HG03103 (cell line): Measurements from ENCODE around the gene CPNE8.
A peak's percentile ranks its signal among the peaks of the same experiment; 100 is the strongest.

Experiments used
- ATAC-seq: cut with Tn5 transposase; IDR thresholded peaks from one replicate; pipeline ENCODE4 v1.9.1; 2021; ENCODE audit warnings: low read depth; ENCODE audit not compliant: unreplicated experiment

Gene CPNE8

DNA sequence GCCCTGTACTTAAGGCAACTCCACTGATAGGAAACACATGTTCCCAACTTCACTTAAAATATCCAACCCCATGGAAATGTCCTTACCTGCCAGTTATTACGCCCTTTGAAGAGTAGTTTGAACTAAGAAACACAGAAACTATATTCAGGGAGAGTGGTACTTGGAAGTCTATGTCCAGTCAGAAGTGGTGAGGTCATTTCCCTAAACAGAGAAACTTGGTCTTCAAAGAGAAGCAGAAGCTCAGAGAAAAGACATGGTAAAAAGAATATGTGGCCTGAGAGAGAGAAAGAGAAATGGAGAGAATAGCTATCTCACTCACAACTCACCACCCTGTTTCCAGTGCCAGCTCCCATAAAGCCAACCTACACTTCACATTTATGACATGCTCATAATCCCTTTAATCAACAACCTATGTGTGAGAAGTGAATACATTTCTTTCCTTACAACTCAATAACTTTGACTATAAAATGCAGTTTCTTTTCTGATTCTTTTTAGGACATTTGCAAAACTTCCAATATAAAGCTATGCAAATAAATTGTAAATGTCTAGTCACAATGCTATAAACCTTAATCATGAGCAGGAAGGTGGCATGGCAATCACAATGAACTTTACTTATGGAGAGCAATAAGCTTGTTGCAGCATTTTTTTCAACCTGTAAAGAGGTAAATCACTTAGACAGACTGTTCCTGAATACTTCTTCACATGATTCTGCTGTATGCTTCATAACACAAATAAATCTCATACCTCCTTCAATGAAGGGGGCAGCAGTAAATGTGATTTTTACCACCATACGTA lies 67.1 kb downstream of the CPNE8 start:
- ATAC-seq: no peak

- no peak for ATAC-seq
Observed at GRCh38 chr12:38831715-38832114, 73.7 kb downstream of the CPNE8 start.

- ATAC-seq: no peak
Observed at GRCh38 chr12:38825006-38825405, 80.4 kb downstream of the CPNE8 start.

DNA sequence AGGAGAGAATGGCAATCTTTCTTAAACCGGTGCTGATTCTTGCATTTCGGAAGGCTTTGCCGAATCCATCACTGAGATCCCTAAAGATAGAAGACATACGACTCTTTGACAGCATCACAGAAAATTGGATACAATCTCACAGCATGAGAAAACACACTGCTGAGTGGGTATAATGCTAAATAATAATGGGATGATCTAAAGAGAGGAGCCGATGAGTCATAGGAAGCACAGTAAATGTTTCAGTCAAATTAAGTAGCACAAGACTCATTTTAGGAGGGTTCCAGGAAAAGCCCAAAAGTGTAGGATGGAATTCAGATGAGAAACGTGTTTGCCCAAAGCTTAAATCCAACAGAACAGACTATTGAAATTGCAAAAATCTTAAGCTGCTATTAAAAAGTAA lies 81.7 kb downstream of the CPNE8 start:
- ATAC-seq: no peak

- ATAC-seq: no peak
Observed at GRCh38 chr12:38823314-38823713, 82.1 kb downstream of the CPNE8 start.

- ATAC-seq: no peak
Observed at GRCh38 chr12:38817942-38818341, 87.4 kb downstream of the CPNE8 start.

- ATAC-seq: no peak
Observed at GRCh38 chr12:38813923-38814322, 91.5 kb downstream of the CPNE8 start.

DNA sequence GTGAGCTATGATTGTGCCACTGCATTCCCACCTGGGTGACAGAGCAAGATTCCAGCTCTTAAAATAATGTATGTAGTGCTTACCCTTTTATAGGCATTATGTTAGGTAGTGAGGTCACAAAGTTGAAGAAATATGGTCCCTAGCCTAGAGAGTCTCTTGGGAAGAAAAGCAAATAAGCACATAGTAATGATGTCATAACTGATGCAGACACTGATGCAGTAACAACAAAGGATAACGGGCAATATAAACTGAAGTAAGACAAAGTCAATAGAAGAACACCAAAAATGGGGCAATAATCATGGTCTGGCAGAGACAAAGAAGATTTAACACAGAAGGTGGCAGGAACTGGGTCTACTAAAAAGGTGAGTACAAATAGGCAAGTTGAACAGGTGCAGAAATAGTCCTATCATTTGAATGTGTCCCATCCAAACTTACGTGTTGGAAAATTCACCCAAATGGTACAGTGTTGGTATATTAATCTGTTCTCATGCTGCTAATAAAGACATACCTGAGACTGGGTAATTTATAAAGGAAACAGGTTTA lies 93.5 kb downstream of the CPNE8 start:
- ATAC-seq: no peak

DNA sequence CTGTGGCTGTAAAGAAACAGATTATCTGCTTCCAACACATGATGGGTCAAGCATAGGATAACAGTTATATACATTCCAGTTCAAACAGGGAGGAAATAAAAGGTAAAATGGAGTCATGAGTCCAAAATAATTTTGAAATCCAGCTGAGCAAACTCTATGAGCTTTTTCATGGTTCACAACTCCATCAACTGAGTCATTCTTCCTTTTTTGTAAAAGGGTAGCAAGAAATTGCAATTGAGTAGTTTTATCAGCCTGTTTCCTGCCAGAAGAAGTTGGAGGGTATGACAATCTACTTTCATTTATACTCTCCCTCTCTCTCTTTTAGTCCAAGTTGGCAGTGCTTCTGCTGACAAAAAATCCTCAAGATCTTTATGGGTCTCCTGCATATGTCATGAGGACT lies 95.6 kb downstream of the CPNE8 start:
- ATAC-seq: no peak

GRCh38 chr12:38788106-38788505 lies 117.3 kb downstream of the CPNE8 start:
- no peak for ATAC-seq

DNA sequence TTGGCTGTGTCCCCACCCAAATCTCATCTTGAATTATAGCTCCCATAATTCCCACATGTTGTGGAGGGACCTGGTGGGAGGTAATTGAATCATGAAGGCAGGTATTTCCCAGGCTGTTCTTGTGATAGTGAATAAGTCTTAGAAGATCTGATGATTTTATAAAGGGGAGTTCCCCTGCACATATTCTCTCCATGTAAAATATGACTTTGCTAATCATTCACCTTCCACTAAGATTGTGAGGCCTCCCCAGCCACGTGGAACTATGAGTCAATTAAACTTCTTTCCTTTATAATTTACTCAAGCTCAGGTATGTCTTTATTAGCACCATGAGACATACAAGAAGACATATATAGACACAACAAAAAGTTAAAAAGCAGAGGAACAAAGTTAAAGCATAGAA lies 120.0 kb downstream of the CPNE8 start:
- ATAC-seq: no peak

DNA sequence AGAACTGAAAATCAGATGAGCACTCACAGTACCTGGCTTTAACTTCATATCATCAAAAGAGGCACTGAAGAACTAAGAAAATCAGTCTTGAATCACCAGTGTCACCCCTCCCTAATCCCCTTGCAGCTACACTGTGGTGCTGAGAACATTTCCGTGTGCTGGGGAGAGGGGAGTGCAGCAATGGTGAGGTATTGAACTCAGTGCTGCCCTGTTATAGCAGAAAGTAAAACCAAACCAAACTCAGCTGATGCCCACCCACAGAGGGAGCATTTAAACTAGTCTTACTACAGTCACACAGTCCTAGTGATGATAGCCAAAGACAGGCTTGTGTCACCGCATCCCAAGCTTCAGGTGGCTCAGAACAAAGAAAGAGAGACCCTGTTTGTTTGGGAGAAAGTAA lies 122.1 kb downstream of the CPNE8 start:
- ATAC-seq: no peak

- no peak for ATAC-seq
Observed at GRCh38 chr12:38782359-38782758, 123.0 kb downstream of the CPNE8 start.

GRCh38 chr12:38776647-38777046 lies 128.7 kb downstream of the CPNE8 start:
- ATAC-seq: no peak

- peak; percentile 84 for ATAC-seq
Observed at GRCh38 chr12:38775457-38775856, 129.9 kb downstream of the CPNE8 start.

- no peak for ATAC-seq
Observed at GRCh38 chr12:38772437-38772836, 133.0 kb downstream of the CPNE8 start.

GRCh38 chr12:38771871-38772270 lies 133.5 kb downstream of the CPNE8 start:
- peak; percentile 66 for ATAC-seq

DNA sequence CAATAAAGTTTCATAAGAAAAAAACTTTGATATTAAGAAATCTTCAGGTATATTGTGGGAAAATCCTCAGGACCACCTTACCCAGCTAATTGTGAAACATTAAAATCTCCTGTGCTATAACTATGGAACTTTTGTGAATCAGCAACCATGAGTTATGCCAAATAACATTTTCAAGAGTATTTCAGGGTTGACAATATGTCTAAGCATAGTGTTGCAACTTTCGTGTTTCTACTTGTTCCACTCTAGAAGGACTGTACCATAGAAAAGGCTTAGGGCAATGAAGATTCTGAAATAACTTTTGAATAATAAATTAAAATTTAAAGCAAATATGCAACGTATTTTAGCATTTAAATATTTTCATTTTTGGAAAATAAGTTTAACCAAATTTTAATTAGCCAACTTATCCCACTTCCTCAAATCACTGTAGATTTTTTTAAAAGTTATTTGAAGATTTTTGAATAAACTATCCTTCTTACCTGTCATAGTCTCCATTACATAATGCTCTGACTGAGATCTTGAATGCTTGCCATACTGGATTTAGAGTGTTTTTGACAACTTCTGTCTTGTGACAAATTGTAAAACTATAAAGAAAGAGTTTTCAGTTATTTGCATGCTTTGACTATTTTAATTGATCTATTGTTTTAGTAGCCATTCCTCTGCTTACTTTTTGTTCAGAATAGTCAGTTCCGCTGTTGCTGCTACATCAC lies 143.6 kb downstream of the CPNE8 start:
- no peak for ATAC-seq

DNA sequence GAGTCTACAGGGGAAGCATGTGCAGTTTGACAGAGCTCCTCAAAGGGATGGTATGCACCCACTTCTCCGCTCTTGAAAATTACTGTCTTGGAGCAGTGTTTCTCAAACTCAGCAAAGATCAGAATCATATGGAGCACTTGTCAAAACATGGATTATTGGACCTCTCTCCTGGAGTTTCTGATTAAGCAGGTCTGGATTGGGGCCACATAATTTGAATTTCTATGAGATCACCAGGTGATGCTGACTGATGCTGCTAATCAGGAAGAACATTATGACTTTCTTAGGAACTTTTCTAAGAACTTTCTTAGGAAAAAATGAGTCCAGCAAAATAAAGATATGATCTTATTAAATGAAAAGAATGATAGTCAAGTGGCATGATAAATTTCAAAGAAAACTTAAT lies 144.3 kb downstream of the CPNE8 start:
- ATAC-seq: no peak

DNA sequence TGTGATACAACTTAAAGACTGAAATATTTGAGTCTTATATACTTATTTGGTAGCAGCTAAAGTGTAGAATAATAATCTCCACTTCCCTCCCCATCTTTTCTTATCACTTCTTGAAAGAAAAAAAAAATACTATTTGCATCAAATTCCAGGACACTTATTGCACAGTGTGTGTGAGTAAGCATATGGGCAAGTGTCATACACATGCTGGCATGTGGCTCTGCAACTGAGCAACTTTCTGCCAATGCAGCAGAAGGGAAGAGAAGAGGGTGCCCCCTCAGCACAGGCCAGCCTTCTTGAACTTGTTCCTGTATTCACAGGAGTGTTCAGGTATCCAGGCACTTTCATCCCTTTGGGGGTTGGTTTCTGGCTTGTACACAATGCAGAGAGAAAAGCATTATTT lies 145.8 kb downstream of the CPNE8 start:
- no peak for ATAC-seq

- no peak for ATAC-seq
Observed at GRCh38 chr12:38746744-38747143, 158.6 kb downstream of the CPNE8 start.

GRCh38 chr12:38745601-38746000 lies 159.8 kb downstream of the CPNE8 start:
- no peak for ATAC-seq
